NCI-H1105 (cell line): Measurements from ENCODE around the gene KCNIP1.
"Not testable (repeated sequence)": the region's sequence is repeated elsewhere in the genome, so short reads cannot be mapped to it uniquely, and the experiment has no call there.

Experiments
- DNase-seq: peaks from one replicate; lab custom pipeline; 2025; lab: John Stamatoyannopoulos, UW

The KCNIP1 gene

GRCh38 chr5:170536525-170536924, 32.7 kb downstream of the KCNIP1 start:
- no peak for DNase-seq

GRCh38 chr5:170537451-170538095, 33.8 kb downstream of the KCNIP1 start:
- no peak for DNase-seq

- DNase-seq: no peak
Measured at GRCh38 chr5:170538096-170538465, 34.3 kb downstream of the KCNIP1 start.

GRCh38 chr5:170538696-170539586, 35.1 kb downstream of the KCNIP1 start:
- no peak for DNase-seq

- no peak for DNase-seq
Measured at GRCh38 chr5:170540271-170540670, 36.5 kb downstream of the KCNIP1 start.

GRCh38 chr5:170541146-170541769, 37.4 kb downstream of the KCNIP1 start:
- DNase-seq: no peak

- no peak for DNase-seq
Measured at GRCh38 chr5:170542691-170543293, 39.0 kb downstream of the KCNIP1 start.

- no peak for DNase-seq
Measured at GRCh38 chr5:170545313-170545712, 41.5 kb downstream of the KCNIP1 start.

- DNase-seq: no peak
Measured at GRCh38 chr5:170545811-170546210, 42.0 kb downstream of the KCNIP1 start.

GRCh38 chr5:170546282-170546681, 42.5 kb downstream of the KCNIP1 start:
- DNase-seq: no peak

GRCh38 chr5:170550382-170550781, 46.6 kb downstream of the KCNIP1 start:
- DNase-seq: not testable (repeated sequence)

GRCh38 chr5:170551076-170551475, 47.3 kb downstream of the KCNIP1 start:
- DNase-seq: no peak

GRCh38 chr5:170551622-170552021, 47.8 kb downstream of the KCNIP1 start:
- no peak for DNase-seq

- no peak for DNase-seq
Measured at GRCh38 chr5:170552621-170553115, 48.8 kb downstream of the KCNIP1 start.

- no peak for DNase-seq
Measured at GRCh38 chr5:170553218-170553617, 49.4 kb downstream of the KCNIP1 start.

GRCh38 chr5:170554521-170555267, 50.9 kb downstream of the KCNIP1 start:
- DNase-seq: peak; percentile 70

GRCh38 chr5:170557314-170557713, 53.5 kb downstream of the KCNIP1 start:
- no peak for DNase-seq

GRCh38 chr5:170559296-170559695, 55.5 kb downstream of the KCNIP1 start:
- DNase-seq: no peak

- DNase-seq: no peak
Measured at GRCh38 chr5:170560938-170561337, 57.1 kb downstream of the KCNIP1 start.

- DNase-seq: no peak
Measured at GRCh38 chr5:170562166-170562874, 58.5 kb downstream of the KCNIP1 start.

- no peak for DNase-seq
Measured at GRCh38 chr5:170562875-170563228, 59.0 kb downstream of the KCNIP1 start.
